Osteoblast (primary cell): ENCODE data around the gene KANTR. TPM values are rescaled to one million over a fixed set of nuclear protein-coding genes. Genes with fewer than 3 reads are reported as not detected.
"Not testable (repeated sequence)": the region's sequence is repeated elsewhere in the genome, so short reads cannot be mapped to it uniquely, and the experiment has no call there.

ENCODE experiments used
- DNase-seq: peaks from one replicate; pipeline ENCODE4 v3.0.0; 2011; ENCODE audit warnings: low spot score, mixed read lengths; ENCODE audit not compliant: insufficient read length; ENCODE audit errors: missing footprints
- H2AFZ ChIP-seq: 2 replicates; pipeline ENCODE4 v1.6.0; 2011; ENCODE audit warnings: mild to moderate bottlenecking, low read length
- H3K27ac ChIP-seq: 2 replicates; pipeline ENCODE4 v1.5.1; 2011; ENCODE audit warnings: mild to moderate bottlenecking, low read depth, low read length, moderate library complexity
- H3K27me3 ChIP-seq: 2 replicates; pipeline ENCODE4 v1.6.0; 2012; ENCODE audit warnings: mild to moderate bottlenecking, control low read depth, inconsistent platforms, low read length, moderate library complexity; ENCODE audit not compliant: insufficient read depth
- H3K36me3 ChIP-seq: 2 replicates; pipeline ENCODE4 v1.5.1; 2011; ENCODE audit warnings: mild to moderate bottlenecking, low read length, control low read depth, moderate library complexity; ENCODE audit not compliant: insufficient read depth
- H3K4me1 ChIP-seq: 2 replicates; pipeline ENCODE4 v1.5.1; 2011; ENCODE audit warnings: mild to moderate bottlenecking, low read length, control low read depth, moderate library complexity; ENCODE audit not compliant: insufficient read depth
- H3K4me2 ChIP-seq: 2 replicates; pipeline ENCODE4 v1.6.0; 2011; ENCODE audit warnings: mild to moderate bottlenecking, low read length; ENCODE audit not compliant: insufficient read depth
- H3K4me3 ChIP-seq: fragments of 200-600 bp; sonication (generic); 3 replicates; pipeline ENCODE4 v1.5.1; 2012; ENCODE audit warnings: mild to moderate bottlenecking, low read length, inconsistent platforms; ENCODE audit not compliant: insufficient read depth
- H3K79me2 ChIP-seq: 2 replicates; pipeline ENCODE4 v1.6.0; 2012; ENCODE audit warnings: mild to moderate bottlenecking, low read length, control low read depth, inconsistent platforms; ENCODE audit not compliant: insufficient read depth
- H3K9me3 ChIP-seq: 2 replicates; pipeline ENCODE4 v1.5.1; 2011; ENCODE audit warnings: low read depth, low read length, control low read depth
- H4K20me1 ChIP-seq: 2 replicates; pipeline ENCODE4 v1.6.0; 2012; ENCODE audit warnings: mild to moderate bottlenecking, low read length, control low read depth; ENCODE audit not compliant: insufficient read depth
- CTCF ChIP-seq: IDR thresholded peaks from 2 replicates; pipeline ENCODE4 v1.5.1; 2011; ENCODE audit warnings: mild to moderate bottlenecking, low read depth, low read length, moderate library complexity; ENCODE audit errors: extremely low read depth
- total RNA-seq: library from RNA; depleted of rRNA; stranded (reverse); fragments of >200 nt; gene quantifications from 2 replicates; pipeline ENCODE4 v1.2.3, GENCODE V29; 2012

Gene KANTR
- total RNA-seq, 1 donor = 12.3 TPM

- no peaks in the 10 kb centered on the region for H3K79me2 ChIP-seq
- H3K36me3 ChIP-seq = no peaks in the 10 kb centered on the region
- DNase-seq = no peak
These were observed 66.5 kb downstream of the KANTR start for GRCh38 chrX:53160297-53160983.

GRCh38 chrX:53163436-53163835 is 69.5 kb downstream of the KANTR start:
- H3K79me2 ChIP-seq = no peaks in the 10 kb centered on the region
- H3K36me3 ChIP-seq = no peaks in the 10 kb centered on the region
- no peak for DNase-seq
- H3K4me1 ChIP-seq = no peaks in the 10 kb centered on the region
- no peaks in the 10 kb centered on the region for H3K9me3 ChIP-seq
- H4K20me1 ChIP-seq = no peaks in the 10 kb centered on the region
- no peak overlapping the region for H2AFZ ChIP-seq
- H3K4me2 ChIP-seq = no peak overlapping the region
- H3K27me3 ChIP-seq = peaks cover 5% of the 10 kb centered on the region
- no peak for TF ChIP-seq CTCF
- no peak overlapping the region for H3K27ac ChIP-seq
- H3K4me3 ChIP-seq = no peak overlapping the region

More at GRCh38 chrX:53160297-53160983, 66.5 kb downstream of the KANTR start:
- no peaks in the 10 kb centered on the region for H3K9me3 ChIP-seq
- H3K4me3 ChIP-seq = no peak overlapping the region
- TF ChIP-seq CTCF = no peak
- peaks cover 8% of the 10 kb centered on the region for H3K27me3 ChIP-seq
- H3K4me1 ChIP-seq = no peaks in the 10 kb centered on the region
- H3K4me2 ChIP-seq = no peak overlapping the region
- no peak overlapping the region for H3K27ac ChIP-seq
- H4K20me1 ChIP-seq = no peaks in the 10 kb centered on the region
- H2AFZ ChIP-seq = no peak overlapping the region

GRCh38 chrX:53164566-53164965 is 70.6 kb downstream of the KANTR start:
- not testable (repeated sequence) for H3K9me3 ChIP-seq, H3K4me3 ChIP-seq, H3K27me3 ChIP-seq, DNase-seq, H3K27ac ChIP-seq, H2AFZ ChIP-seq, H3K79me2 ChIP-seq, H3K4me2 ChIP-seq, H3K36me3 ChIP-seq, H3K4me1 ChIP-seq, H4K20me1 ChIP-seq

- no peak overlapping the region for H2AFZ ChIP-seq
- H3K4me1 ChIP-seq = no peaks in the 10 kb centered on the region
- no peak overlapping the region for H3K4me3 ChIP-seq
- no peaks in the 10 kb centered on the region for H3K36me3 ChIP-seq
- no peak overlapping the region for H3K27ac ChIP-seq
- TF ChIP-seq CTCF = no peak
- H3K9me3 ChIP-seq = no peaks in the 10 kb centered on the region
- DNase-seq = no peak
- H4K20me1 ChIP-seq = no peaks in the 10 kb centered on the region
- no peaks in the 10 kb centered on the region for H3K79me2 ChIP-seq
- no peak overlapping the region for H3K4me2 ChIP-seq
- peaks cover 5% of the 10 kb centered on the region for H3K27me3 ChIP-seq
These were observed 72.2 kb downstream of the KANTR start for GRCh38 chrX:53166103-53166502.
